HUES64 (cell line): ENCODE data around the gene DUOXA2.

Experiments used
- H3K27ac ChIP-seq: 2 replicates; pipeline ENCODE4 v1.7.0; 2013; ENCODE audit warnings: low read depth, low read length, inconsistent platforms
- H3K27me3 ChIP-seq: 2 replicates; pipeline ENCODE4 v1.6.1; 2013; ENCODE audit warnings: mild to moderate bottlenecking, low read length; ENCODE audit not compliant: insufficient read depth
- H3K36me3 ChIP-seq: 2 replicates; pipeline ENCODE4 v1.6.1; 2013; ENCODE audit warnings: mild to moderate bottlenecking, low read length; ENCODE audit not compliant: insufficient read depth
- H3K4me1 ChIP-seq: 2 replicates; pipeline ENCODE4 v1.6.1; 2013; ENCODE audit warnings: mild to moderate bottlenecking, low read length, moderate library complexity; ENCODE audit not compliant: insufficient read depth
- H3K4me3 ChIP-seq: 2 replicates; pipeline ENCODE4 v1.5.1; 2013; ENCODE audit warnings: mild to moderate bottlenecking, low read length, moderate library complexity
- H3K9ac ChIP-seq: 2 replicates; pipeline ENCODE4 v1.6.1; 2013; ENCODE audit warnings: mild to moderate bottlenecking, low read depth, low read length
- H3K9me3 ChIP-seq: 2 replicates; pipeline ENCODE4 v1.6.1; 2013; ENCODE audit warnings: low read depth, low read length; ENCODE audit not compliant: insufficient read depth
- WGBS: fragments of 150-250, 120-280 bp; methylation state at CpG from one replicate; pipeline ENCODE4 v1.1.7; 2013; ENCODE audit warnings: missing lambda C conversion rate; 5-methylcytosine and 5-hydroxymethylcytosine counted together

Gene DUOXA2

DNA sequence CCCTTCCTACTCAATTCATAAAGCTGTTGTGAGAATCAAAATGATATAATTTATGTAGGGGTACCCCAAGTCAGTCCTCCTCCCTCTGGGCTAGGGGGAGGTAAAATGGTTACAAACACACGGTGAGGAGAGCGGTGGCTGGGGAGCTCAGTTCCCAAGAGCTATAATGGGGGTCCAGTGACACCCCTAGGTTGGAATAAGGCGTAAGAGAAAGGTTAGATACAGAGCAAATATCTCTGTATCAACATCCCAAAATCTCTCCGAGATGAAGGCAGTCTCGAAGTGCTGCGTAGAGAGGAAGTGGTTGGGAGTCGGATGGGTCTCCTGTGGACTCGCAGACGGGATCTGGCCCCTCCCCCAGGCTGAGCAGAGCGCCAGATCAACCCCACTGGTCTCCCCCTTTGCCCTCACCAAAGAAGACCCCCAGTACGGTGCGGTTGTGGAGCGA, 2.0 kb upstream of the DUOXA2 start:
- Histone ChIP-seq H3K36me3 (no peaks in the 10 kb centered on the region), H3K9me3 (no peaks in the 10 kb centered on the region; the same call in 1 of the 2 replicates), H3K27ac (no peak overlapping the region), H3K9ac (no peak overlapping the region), H3K4me1 (peaks cover 17% of the 10 kb centered on the region; the same call in 1 of the 2 replicates), H3K27me3 (peaks cover 82% of the 10 kb centered on the region), H3K4me3 (peak overlapping the region; percentile 45)
- 11% methylated on average over 11 of the region's 13 CpGs for WGBS

DNA sequence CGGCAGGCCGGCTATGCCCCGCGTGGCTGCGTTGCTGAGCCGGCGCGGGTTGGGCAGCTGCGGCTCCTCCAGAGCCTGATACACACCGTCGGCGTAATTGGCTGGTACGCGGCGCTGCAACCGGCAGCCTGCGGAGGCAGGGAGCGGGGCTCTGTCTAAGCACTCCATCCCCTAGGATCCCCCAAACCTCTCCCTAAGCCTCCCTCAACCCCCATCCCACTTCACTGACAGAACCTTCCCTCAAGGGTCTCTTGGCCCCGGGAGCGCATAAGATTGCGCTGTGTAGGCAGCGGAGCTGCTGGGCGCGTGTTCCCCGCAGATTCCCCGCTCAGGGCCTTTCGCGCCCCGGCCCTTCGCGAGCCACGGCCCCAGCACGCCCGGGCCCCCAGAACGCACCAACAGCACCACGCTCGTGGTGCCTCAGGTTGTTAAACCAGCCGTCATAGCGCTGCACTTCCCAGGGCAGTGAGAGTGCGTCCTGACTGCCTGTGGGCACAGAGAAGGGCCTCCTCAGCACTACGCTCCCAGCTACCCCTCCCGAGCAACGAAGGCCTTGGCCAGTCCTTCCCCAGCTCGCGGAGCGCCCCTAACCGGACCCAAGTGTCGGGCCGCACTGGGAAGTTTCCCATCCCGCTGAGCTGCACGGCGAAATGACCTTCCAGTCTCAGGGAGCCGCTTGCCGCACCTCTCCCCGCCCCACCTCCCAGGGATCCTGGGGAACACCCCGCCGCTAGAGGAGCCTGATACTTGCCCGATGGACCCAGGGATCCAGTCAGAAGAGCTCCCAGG, 1.3 kb upstream of the DUOXA2 start:
- Histone ChIP-seq H3K4me3 (peak overlapping the region; percentile 45), H3K36me3 (no peaks in the 10 kb centered on the region), H3K4me1 (peaks cover 17% of the 10 kb centered on the region; the same call in 1 of the 2 replicates), H3K9ac (no peak overlapping the region), H3K27me3 (peaks cover 88% of the 10 kb centered on the region), H3K27ac (no peak overlapping the region), H3K9me3 (no peaks in the 10 kb centered on the region; the same call in 1 of the 2 replicates)
- 2% methylated on average over 57 of the region's 58 CpGs for WGBS

GRCh38 chr15:45113380-45113990, 641 bp upstream of the DUOXA2 start:
- H3K4me3 ChIP-seq, result peak overlapping the region; percentile 45
- no peaks in the 10 kb centered on the region for H3K36me3 ChIP-seq
- no peak overlapping the region for H3K27ac ChIP-seq
- H3K9me3 ChIP-seq, result no peaks in the 10 kb centered on the region; the same call in 1 of the 2 replicates
- H3K4me1 ChIP-seq, result peaks cover 17% of the 10 kb centered on the region; the same call in 1 of the 2 replicates
- 21% methylated on average over 9 of the region's 14 CpGs for WGBS
- H3K9ac ChIP-seq, result no peak overlapping the region
- peaks cover 90% of the 10 kb centered on the region for H3K27me3 ChIP-seq

DNA sequence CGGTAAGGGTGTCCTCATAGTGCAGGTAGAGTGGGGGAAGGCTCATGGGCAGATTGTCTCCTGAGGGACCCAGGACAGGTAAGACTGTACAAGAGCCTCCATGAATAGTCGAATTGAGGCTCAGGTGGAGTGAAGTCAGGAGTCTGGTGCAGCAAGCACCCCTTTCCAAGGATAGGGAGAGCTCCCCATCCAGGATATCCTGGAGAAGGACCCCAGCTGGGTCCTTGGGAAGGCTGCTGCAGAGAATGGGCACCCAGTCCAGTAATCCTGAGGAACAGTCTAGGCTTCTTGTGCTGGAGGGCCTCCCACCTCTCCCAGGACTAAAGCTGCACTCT, 592 bp downstream of the DUOXA2 start:
- 46% methylated on average over 2 of the region's 2 CpGs for WGBS
- H3K27ac ChIP-seq, result no peak overlapping the region
- H3K4me1 ChIP-seq, result peaks cover 17% of the 10 kb centered on the region; the same call in 1 of the 2 replicates
- H3K9ac ChIP-seq, result no peak overlapping the region
- H3K27me3 ChIP-seq, result peaks cover 84% of the 10 kb centered on the region
- peak overlapping the region; percentile 44; the same call in 1 of the 2 replicates for H3K4me3 ChIP-seq
- no peaks in the 10 kb centered on the region for H3K36me3 ChIP-seq
- no peaks in the 10 kb centered on the region; the same call in 1 of the 2 replicates for H3K9me3 ChIP-seq

DNA sequence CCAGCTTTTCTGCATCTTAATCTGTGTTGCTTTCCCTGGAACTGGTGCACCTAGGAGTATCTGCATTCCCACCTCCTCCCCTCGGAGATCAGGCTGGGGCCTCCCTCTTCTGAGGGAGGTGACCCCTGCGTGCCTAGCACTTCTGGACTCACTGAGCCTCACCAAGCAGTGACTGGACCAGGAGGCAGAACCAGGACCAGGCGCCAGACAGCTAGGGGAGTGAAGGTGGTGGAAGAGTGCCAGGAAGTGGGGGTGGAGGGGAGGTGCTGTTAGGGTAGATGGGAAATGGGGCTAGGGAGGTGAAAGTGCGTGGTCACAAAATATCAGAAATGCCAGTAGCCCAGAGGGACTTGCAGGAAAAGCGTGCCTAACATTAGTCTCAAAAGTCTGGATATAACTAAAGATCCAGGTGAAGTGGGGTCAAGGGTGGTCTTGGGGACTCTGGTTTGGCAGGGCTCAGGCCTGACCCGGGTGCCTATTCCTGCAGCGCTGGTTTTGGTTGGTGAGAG, 1.2 kb downstream of the DUOXA2 start:
- Histone ChIP-seq H3K36me3 (no peaks in the 10 kb centered on the region), H3K9ac (no peak overlapping the region), H3K27ac (no peak overlapping the region), H3K4me1 (peaks cover 17% of the 10 kb centered on the region; the same call in 1 of the 2 replicates), H3K4me3 (no peak overlapping the region), H3K27me3 (peaks cover 78% of the 10 kb centered on the region), H3K9me3 (no peaks in the 10 kb centered on the region; the same call in 1 of the 2 replicates)
- WGBS, result 87% methylated on average over 7 of the region's 7 CpGs

DNA sequence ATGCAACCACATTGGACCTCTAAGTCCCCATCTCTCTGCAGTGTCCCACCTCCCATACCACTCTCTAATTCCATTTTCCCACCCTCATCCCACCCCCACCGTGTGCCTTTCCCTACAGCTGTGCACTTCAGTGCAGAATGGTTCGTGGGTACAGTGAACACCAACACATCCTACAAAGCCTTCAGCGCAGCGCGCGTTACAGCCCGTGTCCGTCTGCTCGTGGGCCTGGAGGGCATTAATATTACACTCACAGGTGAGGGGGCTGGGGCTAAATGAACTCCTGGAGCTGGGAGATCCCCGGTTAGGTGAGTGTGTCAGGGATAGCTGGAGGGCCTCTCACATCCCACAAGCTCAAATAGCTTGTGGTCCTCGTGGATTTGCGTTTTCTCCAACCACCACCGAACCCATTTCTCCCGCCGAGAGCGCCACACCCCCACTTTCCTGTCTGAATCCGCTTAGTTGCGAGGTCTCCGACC, 1.9 kb downstream of the DUOXA2 start:
- no peaks in the 10 kb centered on the region for H3K36me3 ChIP-seq
- H3K27me3 ChIP-seq, result peaks cover 74% of the 10 kb centered on the region
- no peaks in the 10 kb centered on the region; the same call in 1 of the 2 replicates for H3K9me3 ChIP-seq
- peaks cover 17% of the 10 kb centered on the region; the same call in 1 of the 2 replicates for H3K4me1 ChIP-seq
- 92% methylated on average over 18 of the region's 19 CpGs for WGBS
- H3K9ac ChIP-seq, result no peak overlapping the region
- no peak overlapping the region for H3K27ac ChIP-seq
- H3K4me3 ChIP-seq, result no peak overlapping the region

GRCh38 chr15:45116482-45117307, 2.6 kb downstream of the DUOXA2 start:
- Histone ChIP-seq H3K4me3 (no peak overlapping the region), H3K9ac (no peak overlapping the region), H3K9me3 (no peaks in the 10 kb centered on the region; the same call in 1 of the 2 replicates), H3K4me1 (peaks cover 17% of the 10 kb centered on the region; the same call in 1 of the 2 replicates), H3K27me3 (peaks cover 68% of the 10 kb centered on the region), H3K36me3 (no peaks in the 10 kb centered on the region), H3K27ac (no peak overlapping the region)
- 92% methylated on average over 65 of the region's 65 CpGs for WGBS

GRCh38 chr15:45117308-45118130, 3.4 kb downstream of the DUOXA2 start:
- WGBS, result 88% methylated on average over 33 of the region's 33 CpGs
- peak overlapping the region; percentile 17; the same call in 1 of the 2 replicates for H3K4me3 ChIP-seq

GRCh38 chr15:45118131-45118588, 4.0 kb downstream of the DUOXA2 start:
- Histone ChIP-seq H3K4me1 (peaks cover 13% of the 10 kb centered on the region; the same call in 1 of the 2 replicates), H3K9me3 (no peaks in the 10 kb centered on the region; the same call in 1 of the 2 replicates), H3K27me3 (peaks cover 60% of the 10 kb centered on the region), H3K4me3 (peak overlapping the region; percentile 17; the same call in 1 of the 2 replicates), H3K9ac (no peak overlapping the region), H3K36me3 (no peaks in the 10 kb centered on the region), H3K27ac (no peak overlapping the region)
- 5% methylated on average over 12 of the region's 14 CpGs for WGBS

More at GRCh38 chr15:45117308-45118130, 3.4 kb downstream of the DUOXA2 start:
- no peak overlapping the region for H3K9ac ChIP-seq
- H3K27me3 ChIP-seq, result peaks cover 60% of the 10 kb centered on the region
- no peaks in the 10 kb centered on the region for H3K36me3 ChIP-seq
- no peaks in the 10 kb centered on the region; the same call in 1 of the 2 replicates for H3K9me3 ChIP-seq
- H3K27ac ChIP-seq, result no peak overlapping the region
- H3K4me1 ChIP-seq, result peaks cover 13% of the 10 kb centered on the region; the same call in 1 of the 2 replicates

DNA sequence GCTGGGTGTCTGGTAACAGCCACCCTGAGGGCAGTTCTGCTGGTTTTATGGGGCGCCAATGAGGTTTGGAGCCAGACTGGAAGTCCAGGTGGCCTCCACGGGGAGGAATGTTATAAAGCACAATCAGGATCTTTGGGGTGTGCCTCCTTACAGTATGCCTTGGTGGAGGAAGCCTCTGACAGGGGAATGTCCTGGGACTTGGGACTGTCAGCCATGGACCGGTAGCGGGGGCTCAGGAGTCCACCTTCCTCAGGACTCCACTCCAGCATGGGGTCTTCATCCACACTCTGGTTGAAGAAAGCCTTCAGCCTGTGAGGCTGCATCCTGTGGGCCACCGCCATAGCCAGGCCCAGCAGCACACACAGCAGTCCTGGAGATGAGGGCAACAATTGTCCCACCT, 4.9 kb downstream of the DUOXA2 start:
- H3K4me3 ChIP-seq, result no peak overlapping the region
- H3K4me1 ChIP-seq, result peaks cover 5% of the 10 kb centered on the region; the same call in 1 of the 2 replicates
- no peak overlapping the region for H3K9ac ChIP-seq
- no peak overlapping the region for H3K27ac ChIP-seq
- H3K27me3 ChIP-seq, result peaks cover 60% of the 10 kb centered on the region
- 93% methylated on average over 5 of the region's 5 CpGs for WGBS
- H3K36me3 ChIP-seq, result no peaks in the 10 kb centered on the region
- H3K9me3 ChIP-seq, result no peaks in the 10 kb centered on the region
